ENCODE data around the gene MYRIP.
"Not testable (repeated sequence)": the region's sequence is repeated elsewhere in the genome, so short reads cannot be mapped to it uniquely, and the experiment has no call there.

The MYRIP gene

DNA sequence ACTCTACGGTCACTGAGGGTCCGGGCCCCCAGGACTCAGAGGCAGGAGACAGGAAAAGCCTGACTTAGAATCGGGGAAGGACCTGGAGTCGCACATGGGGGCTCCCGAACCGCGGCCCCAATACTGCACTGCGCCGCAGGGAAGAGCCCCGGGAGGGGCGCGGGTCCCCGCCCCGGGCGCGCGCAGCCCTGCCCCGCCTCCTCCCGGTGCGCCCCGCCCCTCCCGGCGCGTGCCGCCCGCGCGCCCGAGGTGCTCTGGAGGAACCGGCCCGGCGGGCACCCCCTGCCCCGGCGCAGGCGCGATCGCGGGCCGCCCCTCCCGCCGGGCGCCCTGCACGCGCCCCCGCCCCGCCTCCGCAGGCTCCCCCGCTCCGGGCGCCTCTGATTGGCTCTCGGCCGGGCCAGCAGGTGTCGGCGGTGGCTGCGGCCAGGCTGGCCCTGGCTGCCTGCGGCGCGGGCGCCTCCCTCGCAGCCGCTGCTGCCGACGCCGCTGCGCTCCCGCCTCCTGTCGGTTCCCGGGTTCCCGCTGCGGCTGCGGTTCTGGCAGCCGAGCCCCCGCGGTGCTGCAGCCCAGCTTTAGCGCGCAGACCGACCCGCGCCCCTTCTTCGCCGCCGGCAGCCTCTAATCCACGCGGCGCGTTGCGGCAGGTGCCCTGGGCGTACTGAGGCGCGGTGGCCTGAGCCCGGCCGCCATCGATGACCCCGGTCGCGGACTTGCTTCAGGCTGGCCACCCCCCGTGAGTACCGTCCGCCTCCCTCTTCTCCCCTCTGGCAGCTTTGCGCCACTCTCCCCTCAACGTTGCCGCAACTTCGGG, at the start of gene MYRIP:
Gene MYRIP, plus strand, starts transcription at position 429 of the 814 bp plus-strand sequence. CDS start 91,208 bp downstream, outside the sequence.
- no peak for DNase-seq

DNA sequence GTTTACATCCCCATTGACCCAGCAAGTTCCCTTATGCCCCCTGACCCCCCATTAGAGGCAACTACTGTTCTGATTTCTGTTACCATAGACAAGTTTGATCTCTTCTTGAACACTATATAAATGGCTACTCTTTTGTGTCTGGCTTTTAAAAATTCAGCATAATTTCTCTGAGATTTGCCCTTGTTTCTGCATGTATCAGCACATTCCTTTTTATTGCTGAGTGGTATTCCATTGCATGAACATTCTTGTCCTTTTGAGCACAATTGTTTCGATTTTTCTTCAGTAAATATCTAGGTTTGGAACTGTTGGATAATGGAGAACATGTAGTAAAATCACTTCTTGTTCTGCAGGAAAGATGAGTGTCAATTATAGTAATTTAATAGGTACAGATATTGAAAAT, 49.1 kb upstream of the MYRIP start:
- DNase-seq = no peak

DNA sequence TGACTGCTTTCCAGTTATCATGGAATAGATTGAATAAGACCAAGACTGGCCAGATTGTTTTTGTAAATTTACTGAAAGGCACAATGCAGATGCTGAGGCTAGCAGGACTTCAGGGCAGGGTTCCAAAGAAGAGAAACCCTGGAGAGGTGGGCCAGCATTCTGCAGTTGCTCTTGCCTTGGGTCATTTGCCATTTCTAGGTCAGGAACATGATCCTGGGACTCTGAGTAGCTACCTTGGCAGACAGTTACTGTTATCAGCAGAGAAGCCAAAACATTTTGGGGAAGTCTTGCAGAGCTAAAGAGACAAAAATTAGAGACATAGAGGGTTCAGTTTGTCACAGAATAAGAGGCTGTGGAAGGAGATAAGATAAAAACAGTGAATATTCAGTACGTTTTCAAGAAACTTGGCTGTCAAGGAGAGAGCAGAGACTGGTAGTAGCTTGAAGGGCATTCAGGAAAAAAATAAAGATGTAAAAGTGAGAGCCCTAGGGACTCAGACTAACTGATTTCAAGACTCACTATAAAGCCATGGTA, 46.8 kb upstream of the MYRIP start:
- DNase-seq = no peak

DNA sequence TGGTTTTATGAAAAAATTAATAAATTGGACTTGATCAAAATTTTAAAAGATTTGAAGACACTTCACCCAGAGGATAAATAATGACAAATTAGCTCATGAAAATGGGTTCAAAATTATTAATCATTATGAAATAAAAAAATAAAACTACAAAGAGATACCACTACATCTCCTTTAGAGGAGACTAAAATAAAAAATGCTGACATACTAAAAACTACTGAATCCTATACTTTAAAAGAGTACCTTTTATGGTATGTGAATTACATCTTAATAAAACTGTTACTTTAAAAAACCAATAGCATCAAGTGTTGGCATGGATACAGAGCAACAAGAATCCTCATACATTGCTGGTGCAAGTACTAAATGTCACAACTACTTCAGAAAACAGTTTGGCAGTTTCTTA, 46.0 kb upstream of the MYRIP start:
- no peak for DNase-seq

GRCh38 chr3:39765575-39765974, 43.8 kb upstream of the MYRIP start:
- no peak for DNase-seq

GRCh38 chr3:39766433-39766832, 43.0 kb upstream of the MYRIP start:
- DNase-seq = no peak

- DNase-seq = not testable (repeated sequence)
Measured at GRCh38 chr3:39766909-39767308, 42.5 kb upstream of the MYRIP start.

GRCh38 chr3:39778168-39778567, 31.2 kb upstream of the MYRIP start:
- DNase-seq = not testable (repeated sequence)

DNA sequence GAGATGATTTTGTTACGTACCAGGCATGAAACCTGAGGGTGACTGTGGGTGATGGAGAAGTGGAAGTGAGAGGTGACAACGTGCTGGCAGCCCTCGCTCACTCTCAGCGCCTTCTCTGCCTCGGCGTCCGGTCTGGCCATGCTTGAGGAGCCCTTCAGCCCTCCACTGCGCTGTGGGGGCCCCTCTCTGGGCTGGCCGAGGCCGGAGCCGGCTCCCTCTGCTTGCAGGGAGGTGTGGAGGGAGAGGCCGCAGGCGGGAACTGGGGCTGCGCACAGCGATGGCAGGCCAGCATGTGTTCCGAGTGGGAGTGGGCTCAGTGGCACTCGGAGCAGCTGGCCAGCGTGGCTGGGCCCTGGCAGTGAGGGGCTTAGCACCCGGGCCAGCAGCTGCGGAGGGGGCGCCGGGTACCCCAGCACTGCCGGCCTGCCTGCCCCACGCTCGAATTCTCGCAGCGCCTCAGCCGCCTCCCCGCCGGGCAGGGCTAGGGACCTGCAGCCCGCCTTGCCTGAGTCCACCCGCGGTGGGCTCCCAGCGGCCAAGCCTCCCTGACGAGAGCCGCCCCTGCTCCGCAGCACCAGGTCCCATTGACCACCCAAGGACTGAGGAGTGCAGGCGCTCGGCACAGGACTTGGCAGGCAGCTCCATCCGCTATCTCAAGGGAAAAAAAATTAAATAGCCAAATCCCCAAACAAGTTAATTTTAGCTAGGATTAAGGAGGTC, 29.7 kb upstream of the MYRIP start:
- no peak for DNase-seq

GRCh38 chr3:39780352-39780751, 29.1 kb upstream of the MYRIP start:
- DNase-seq = no peak

- no peak for DNase-seq
Measured at GRCh38 chr3:39781025-39781424, 28.4 kb upstream of the MYRIP start.

- DNase-seq = no peak
Measured at GRCh38 chr3:39781632-39782031, 27.8 kb upstream of the MYRIP start.

- no peak for DNase-seq
Measured at GRCh38 chr3:39783680-39784079, 25.7 kb upstream of the MYRIP start.

- DNase-seq = no peak
Measured at GRCh38 chr3:39784922-39785321, 24.5 kb upstream of the MYRIP start.

GRCh38 chr3:39788128-39788883, 21.1 kb upstream of the MYRIP start:
- no peak for DNase-seq

GRCh38 chr3:39791603-39792002, 17.8 kb upstream of the MYRIP start:
- DNase-seq = no peak

DNA sequence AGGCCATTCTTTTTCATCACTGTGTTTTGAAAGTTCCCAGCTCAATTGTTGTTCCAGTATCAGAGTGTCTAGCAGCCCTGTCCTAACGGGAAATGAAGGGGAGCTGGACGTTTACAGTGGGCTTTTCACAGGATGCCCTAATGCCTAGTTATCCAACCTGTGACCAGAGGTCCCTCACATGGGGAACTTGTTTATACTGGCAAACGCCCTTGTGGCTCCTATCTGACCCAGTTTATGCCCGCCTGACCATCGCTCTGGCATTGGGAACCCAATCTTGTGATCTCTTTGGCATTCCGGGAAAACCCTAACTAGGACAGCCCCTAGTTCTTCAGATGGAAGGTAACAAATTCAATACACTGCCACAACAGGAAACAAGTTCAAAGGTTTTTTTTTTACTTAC, 14.5 kb upstream of the MYRIP start:
- no peak for DNase-seq

GRCh38 chr3:39801216-39801615, 8.2 kb upstream of the MYRIP start:
- no peak for DNase-seq

GRCh38 chr3:39802486-39802885, 6.9 kb upstream of the MYRIP start:
- not testable (repeated sequence) for DNase-seq

GRCh38 chr3:39803956-39804355, 5.5 kb upstream of the MYRIP start:
- no peak for DNase-seq

DNA sequence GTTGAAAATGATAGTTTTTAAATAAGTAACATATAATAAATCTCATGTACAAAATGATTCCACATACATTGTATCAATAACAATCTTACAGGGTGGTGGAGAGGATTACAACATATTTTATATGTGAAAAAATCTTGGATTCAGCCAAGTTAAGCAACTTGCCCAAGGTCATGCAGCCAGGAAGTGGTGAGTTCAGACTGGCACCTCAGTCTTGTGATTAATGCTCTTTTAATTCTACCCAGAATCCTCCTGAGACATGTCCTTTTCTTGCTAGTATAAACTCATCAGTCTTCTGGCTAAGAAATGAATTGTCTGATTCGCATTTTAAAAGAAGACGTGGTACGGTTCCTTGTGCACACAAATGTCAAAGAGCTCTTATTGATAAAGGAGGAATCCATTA, 4.5 kb upstream of the MYRIP start:
- no peak for DNase-seq

DNA sequence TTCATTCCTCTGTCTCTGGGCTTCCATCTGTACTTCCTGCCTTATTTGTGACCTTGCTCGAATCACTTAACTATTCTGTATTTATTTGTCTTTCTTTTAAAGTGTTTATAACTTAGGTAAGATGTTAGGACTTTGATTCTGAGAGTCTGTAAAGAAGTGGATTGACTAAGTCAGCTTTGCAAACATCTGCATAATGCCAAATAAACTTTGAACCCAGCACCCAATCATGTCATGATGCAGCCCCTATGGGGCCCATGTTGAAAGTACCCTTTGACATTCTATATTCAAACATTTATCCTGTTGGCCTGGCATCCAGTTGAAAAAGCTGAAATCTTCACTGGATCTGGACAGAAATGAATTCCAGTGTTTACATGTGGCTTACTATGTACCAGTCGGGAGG, 3.8 kb upstream of the MYRIP start:
- DNase-seq = no peak

GRCh38 chr3:39806820-39807219, 2.6 kb upstream of the MYRIP start:
- DNase-seq = no peak
